ENCODE measurements around the gene NR5A1.

DNA sequence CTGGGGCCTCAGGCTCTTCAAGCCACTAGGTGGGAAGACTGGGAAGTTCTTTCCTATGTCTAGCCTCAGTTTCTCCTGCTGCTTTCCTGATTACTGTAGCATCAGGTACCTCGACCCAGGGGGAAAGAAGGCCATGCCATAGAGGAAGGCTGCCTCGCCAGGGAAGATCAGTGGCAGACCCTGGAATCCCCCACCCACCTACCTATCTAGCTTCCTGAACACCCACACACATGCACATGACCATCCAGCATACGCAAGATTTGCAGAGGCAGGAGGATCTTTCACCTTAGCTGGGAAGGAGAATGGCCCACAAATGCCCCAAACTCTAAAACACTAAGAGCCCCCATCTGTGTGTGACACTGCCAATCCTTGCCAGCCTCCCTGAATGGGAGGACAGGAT, 8.0 kb downstream of the NR5A1 start:
- TF ChIP-seq POLR2A (IDR thresholded peaks at IDR 0.05) = no peak
- TF ChIP-seq CTCF (IDR thresholded peaks at IDR 0.05) = no peak

All from gastroesophageal sphincter (tissue), 3 donors.